Stimulated activated CD4-positive, alpha-beta T cell treated with anti-CD3 and anti-CD28 coated beads, Interleukin-4, amount 100 ng/mL, for 1 hour (primary cell): ENCODE results near the gene WWP2.
"Not testable (repeated sequence)": the region's sequence is repeated elsewhere in the genome, so short reads cannot be mapped to it uniquely, and the experiment has no call there.

Experiments used
- DNase-seq: peaks from one replicate; pipeline ENCODE4 v3.0.0-alpha.2; 2020

Gene WWP2

GRCh38 chr16:69951017-69951671, 189.0 kb downstream of the WWP2 start, which contains the start of gene CLEC18A:
Gene CLEC18A (plus strand): TSS chr16:69951334. CDS start chr16:69951367, 33 bp downstream.
- not testable (repeated sequence) for DNase-seq

GRCh38 chr16:69951672-69952031, 189.5 kb downstream of the WWP2 start:
- not testable (repeated sequence) for DNase-seq

GRCh38 chr16:69952116-69952515, 190.0 kb downstream of the WWP2 start:
- DNase-seq = not testable (repeated sequence)

GRCh38 chr16:69952572-69953355, 190.6 kb downstream of the WWP2 start:
- not testable (repeated sequence) for DNase-seq

GRCh38 chr16:69954241-69954640, 192.1 kb downstream of the WWP2 start:
- DNase-seq = not testable (repeated sequence)

- not testable (repeated sequence) for DNase-seq
Measured at GRCh38 chr16:69963312-69963711, 201.2 kb downstream of the WWP2 start.

GRCh38 chr16:69964960-69965660, 203.0 kb downstream of the WWP2 start:
- not testable (repeated sequence) for DNase-seq

- DNase-seq = not testable (repeated sequence)
Measured at GRCh38 chr16:69965661-69966054, 203.5 kb downstream of the WWP2 start.

GRCh38 chr16:69967688-69968087, 205.6 kb downstream of the WWP2 start:
- DNase-seq = not testable (repeated sequence)

GRCh38 chr16:69968125-69968524, 206.0 kb downstream of the WWP2 start:
- DNase-seq = not testable (repeated sequence)

- not testable (repeated sequence) for DNase-seq
Measured at GRCh38 chr16:69969657-69970056, 207.5 kb downstream of the WWP2 start.

- not testable (repeated sequence) for DNase-seq
Measured at GRCh38 chr16:69972120-69972519, 210.0 kb downstream of the WWP2 start.

- DNase-seq = not testable (repeated sequence)
Measured at GRCh38 chr16:69972935-69973334, 210.8 kb downstream of the WWP2 start.

GRCh38 chr16:69985196-69985595, 223.1 kb downstream of the WWP2 start:
- not testable (repeated sequence) for DNase-seq
